ENCODE results near the gene MORN3. TPM values are rescaled to one million over a fixed set of nuclear protein-coding genes. Genes with fewer than 3 reads are reported as not detected.

Gene MORN3
- total RNA-seq, 2 experiments from 2014 or later = 0.51 to 1.1 TPM

DNA sequence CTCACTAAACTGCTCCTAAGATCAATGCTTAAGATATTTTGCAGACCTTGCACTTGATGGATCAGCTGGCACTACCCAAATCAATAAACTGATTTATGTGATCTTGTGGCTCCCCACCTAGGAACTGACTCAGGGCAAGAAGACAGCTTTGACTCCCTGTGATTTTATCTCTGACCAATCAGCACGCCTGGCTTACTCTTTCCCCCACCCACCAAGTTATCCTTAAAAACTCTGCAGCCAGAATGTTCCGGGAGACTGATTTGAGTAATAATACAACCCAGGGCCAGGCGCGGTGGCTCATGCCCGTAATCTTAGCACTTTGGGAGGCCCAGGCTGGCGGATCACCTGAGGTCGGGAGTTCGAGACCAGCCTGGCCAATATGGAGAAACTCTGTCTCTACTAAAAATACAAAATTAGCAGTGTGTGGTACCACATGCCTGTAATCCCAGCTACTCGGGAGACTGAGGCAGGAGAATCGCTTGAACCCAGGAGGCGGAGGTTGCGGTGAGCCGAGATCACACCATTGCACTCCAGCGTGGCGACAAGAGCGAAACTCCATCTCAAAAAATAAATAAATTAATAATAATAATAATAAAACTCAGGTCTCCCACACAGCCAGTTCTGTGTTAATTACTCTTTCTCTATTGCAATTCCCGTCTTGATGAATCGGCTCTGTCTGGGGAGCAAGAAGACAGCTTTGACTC lies 12.0 kb downstream of the MORN3 start:
- Mint-ChIP-seq H3K9me3 (peaks cover 1% of the 10 kb centered on the region), H3K27ac (peak overlapping the region; percentile 50), H3K27me3 (no peaks in the 10 kb centered on the region), H3K36me3 (ENCODE audit: low read depth) (peaks cover 12% of the 10 kb centered on the region), H3K4me1 (ENCODE audit: low read depth) (peaks cover 53% of the 10 kb centered on the region), H3K4me3 (no peak overlapping the region)
- TF ChIP-seq CTCF (IDR thresholded peaks at IDR 0.05) = no peak
- CTCF ChIA-PET = interaction anchor here (1.1 to 3.0 kb wide), 7 partner anchors 11 to 137 kb away, joined by 3 to 14 read pairs (median 5); partner anchors contain the start of genes MORN3 and ORAI1
- POLR2A ChIA-PET = interaction anchor here (0.7 to 4.1 kb wide), 9 partner anchors 11 to 30 kb away, joined by 3 to 16 read pairs (median 4); no protein-coding TSS in a partner anchor
- peak; percentile 36 for DNase-seq
- intact Hi-C loops (cut with micrococcal nuclease) = no loop called here
- ATAC-seq = peak; percentile 22

- ATAC-seq = no peak
- DNase-seq = no peak
- TF ChIP-seq CTCF (IDR thresholded peaks at IDR 0.05) = no peak
- peaks cover 44% of the 10 kb centered on the region for H3K4me1 Mint-ChIP-seq (ENCODE audit: low read depth)
- H3K27ac Mint-ChIP-seq = no peak overlapping the region
- no peaks in the 10 kb centered on the region for H3K27me3 Mint-ChIP-seq
- CTCF ChIA-PET = interaction anchor here (1.1 to 3.0 kb wide), 5 partner anchors 13 to 103 kb away, joined by 3 to 14 read pairs (median 4); partner anchors contain the start of gene MORN3
- POLR2A ChIA-PET = interaction anchor here (1.1 to 4.1 kb wide), 4 partner anchors 16 to 29 kb away, joined by 4 to 16 read pairs (median 10); no protein-coding TSS in a partner anchor
- intact Hi-C loops (cut with micrococcal nuclease) = no loop called here
- H3K4me3 Mint-ChIP-seq = no peak overlapping the region
- peaks cover 1% of the 10 kb centered on the region for H3K9me3 Mint-ChIP-seq
- peaks cover 12% of the 10 kb centered on the region for H3K36me3 Mint-ChIP-seq (ENCODE audit: low read depth)
Observed at GRCh38 chr12:121656122-121656521, 13.3 kb downstream of the MORN3 start.

- intact Hi-C loops (cut with micrococcal nuclease) = no loop called here
- H3K9me3 Mint-ChIP-seq = peaks cover 1% of the 10 kb centered on the region
- H3K36me3 Mint-ChIP-seq (ENCODE audit: low read depth) = peaks cover 16% of the 10 kb centered on the region
- H3K27ac Mint-ChIP-seq = peak overlapping the region; percentile 53
- TF ChIP-seq CTCF (IDR thresholded peaks at IDR 0.05) = no peak
- H3K4me1 Mint-ChIP-seq (ENCODE audit: low read depth) = peaks cover 42% of the 10 kb centered on the region
- H3K27me3 Mint-ChIP-seq = no peaks in the 10 kb centered on the region
- ChIA-PET CTCF (interaction anchor here (1.0 to 1.8 kb wide), 3 partner anchors 15 to 29 kb away, joined by 3 to 5 read pairs (median 3); partner anchors contain the start of gene MORN3), POLR2A (interaction anchor here (1.6 to 1.9 kb wide), 2 partner anchors 8 to 16 kb away, joined by 4 to 8 read pairs; no protein-coding TSS in a partner anchor)
- ATAC-seq = no peak
- no peak overlapping the region for H3K4me3 Mint-ChIP-seq
- no peak for DNase-seq
Observed at GRCh38 chr12:121653999-121654398, 15.5 kb downstream of the MORN3 start.

DNA sequence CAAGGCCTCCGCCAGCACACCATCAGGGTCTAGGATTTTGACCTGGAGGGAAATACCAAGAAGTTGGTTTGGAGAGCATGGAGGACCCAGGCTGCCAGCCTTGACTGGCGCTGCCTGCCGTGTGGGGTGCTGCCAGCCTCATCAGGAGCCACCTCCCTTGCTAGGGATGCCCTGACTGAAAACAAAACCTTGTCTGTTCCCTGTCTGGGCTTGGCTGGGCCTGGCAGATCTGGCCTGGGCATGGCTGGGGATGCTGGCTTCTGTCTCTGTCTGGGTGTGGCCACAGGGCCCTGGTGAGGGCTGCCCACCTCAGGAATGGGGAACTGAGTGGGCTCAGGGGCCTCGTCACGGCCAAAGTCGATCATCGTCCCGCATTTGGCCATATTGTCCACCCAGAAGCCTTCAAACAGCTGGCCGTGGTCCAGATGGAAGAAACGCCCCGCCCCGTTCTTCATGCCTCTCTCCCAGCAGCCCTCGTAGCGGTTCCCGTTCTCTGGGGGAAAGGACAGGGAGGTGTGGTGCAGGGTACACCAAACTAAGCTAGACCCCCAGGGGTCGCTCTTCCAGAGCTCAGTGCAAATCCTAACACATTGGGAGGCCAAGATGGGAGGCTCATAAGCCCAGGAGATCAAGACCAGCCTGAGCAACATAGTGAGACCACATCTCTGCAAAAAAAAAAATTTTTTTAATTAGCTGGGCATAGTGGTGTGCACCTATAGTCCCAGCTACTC lies 16.5 kb downstream of the MORN3 start:
- no peaks in the 10 kb centered on the region for H3K27me3 Mint-ChIP-seq
- no peak for TF ChIP-seq CTCF (IDR thresholded peaks at IDR 0.05)
- peaks cover 1% of the 10 kb centered on the region for H3K9me3 Mint-ChIP-seq
- ChIA-PET CTCF (interaction anchor here (1.0 to 1.8 kb wide), 3 partner anchors 16 to 28 kb away, joined by 3 to 5 read pairs (median 3); partner anchors contain the start of gene MORN3), POLR2A (interaction anchor here (1.5 to 1.9 kb wide), 2 partner anchors 15 to 25 kb away, joined by 5 to 8 read pairs; no protein-coding TSS in a partner anchor)
- DNase-seq (no peak), ATAC-seq (no peak)
- intact Hi-C loops (cut with micrococcal nuclease) = no loop called here
- peaks cover 37% of the 10 kb centered on the region for H3K4me1 Mint-ChIP-seq (ENCODE audit: low read depth)
- no peak overlapping the region for H3K4me3 Mint-ChIP-seq
- H3K27ac Mint-ChIP-seq = no peak overlapping the region
- peaks cover 16% of the 10 kb centered on the region for H3K36me3 Mint-ChIP-seq (ENCODE audit: low read depth)

Data from activated CD8-positive, alpha-beta T cell treated with anti-CD3 and anti-CD28 coated beads for 36 hours (primary cell).